Measurements from ENCODE around the gene GPR55. TPM values are rescaled to one million over a fixed set of nuclear protein-coding genes. Genes with fewer than 3 reads are reported as not detected.

Gene GPR55
- polyA plus RNA-seq, 1 donor, result 0.63 TPM

DNA sequence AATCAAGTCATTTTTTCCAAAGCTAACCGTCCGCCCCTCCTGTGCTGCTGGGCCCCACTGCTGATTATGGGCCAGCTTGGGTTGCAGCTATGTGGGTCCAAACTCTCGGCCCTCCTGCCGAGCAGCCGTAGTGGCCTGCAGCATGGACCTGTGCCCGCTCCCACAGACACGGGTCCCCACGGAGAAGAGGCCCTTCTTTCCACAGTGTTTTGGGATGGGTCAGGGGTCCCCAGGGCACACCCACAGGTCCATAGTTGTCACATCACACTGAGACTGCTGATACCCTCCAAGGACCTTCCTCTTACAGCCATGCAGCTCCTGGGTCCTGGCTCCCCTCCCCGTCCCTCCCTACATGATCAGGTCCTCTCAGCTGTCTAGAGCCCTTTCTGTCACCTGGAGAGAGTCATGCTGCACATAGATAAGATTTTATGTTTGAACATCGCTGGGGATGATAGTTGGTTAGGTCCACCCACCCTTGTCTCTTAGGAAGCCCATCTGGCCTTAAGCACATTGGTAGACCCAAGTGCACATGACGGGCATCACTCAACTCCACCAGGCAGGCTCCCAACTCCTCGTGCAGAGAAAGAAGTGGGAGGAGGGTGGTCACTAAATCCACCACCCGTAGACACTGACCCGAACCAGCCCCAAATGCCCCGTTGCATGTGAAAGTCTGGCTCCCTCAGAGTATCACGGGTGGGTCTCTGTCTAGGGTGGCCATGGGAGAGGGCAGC, 17.5 kb downstream of the GPR55 start:
- WGBS (ENCODE audit: insufficient coverage, low lambda C conversion rate), result no CpG with 5 or more reads among the region's 16 CpGs
- Histone ChIP-seq H3K36me3 (ENCODE audit: control insufficient read depth, insufficient read depth, low read length) (no peaks in the 10 kb centered on the region), H3K4me1 (ENCODE audit: control insufficient read depth, insufficient read depth, low read length) (no peaks in the 10 kb centered on the region), H3K4me3 (ENCODE audit: low read length) (no peak overlapping the region), H3K27me3 (ENCODE audit: control insufficient read depth, insufficient read depth, low read length) (peaks cover 3% of the 10 kb centered on the region), H3K9me3 (ENCODE audit: control insufficient read depth, low read depth, low read length) (no peaks in the 10 kb centered on the region), H3K27ac (ENCODE audit: low read length) (no peak overlapping the region)
- DNase-seq, result no peak

DNA sequence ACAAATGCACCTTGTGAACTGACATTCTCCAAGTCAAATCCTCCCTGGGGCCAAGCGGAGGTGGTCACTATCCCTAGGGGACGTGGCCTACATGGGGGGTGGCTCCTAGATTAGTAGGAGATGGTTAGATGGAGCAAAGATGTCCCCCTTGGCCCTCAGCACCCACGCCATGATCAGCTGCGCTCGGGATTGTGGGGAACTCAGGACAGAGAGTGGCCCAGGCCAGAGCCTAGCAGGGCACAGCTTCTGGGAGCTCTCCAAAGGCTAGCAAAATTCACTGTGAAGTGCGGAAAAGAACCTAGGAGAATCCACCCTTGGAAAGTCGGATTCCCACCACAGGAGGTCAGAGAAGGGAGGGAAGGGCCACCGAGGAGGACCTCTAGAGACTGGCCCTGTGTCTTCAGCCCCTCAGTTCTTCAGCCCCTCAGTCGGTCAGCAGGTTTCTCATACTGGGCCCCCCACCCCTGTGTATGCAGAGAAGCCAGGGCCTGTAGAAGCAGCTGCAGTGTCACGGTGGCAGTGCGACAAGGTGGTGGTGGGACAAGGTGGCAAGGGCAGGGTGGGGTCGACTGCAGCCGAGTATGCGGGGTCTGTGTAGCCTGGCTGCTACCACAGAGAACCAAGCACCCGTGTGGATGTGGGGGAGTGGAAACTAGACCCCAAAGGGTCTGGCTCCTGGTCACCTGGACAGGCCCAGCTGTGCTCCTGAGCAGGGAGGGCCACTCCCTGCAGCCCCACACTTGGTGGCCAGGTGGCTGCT, 18.4 kb downstream of the GPR55 start:
- Histone ChIP-seq H3K27ac (ENCODE audit: low read length) (no peak overlapping the region), H3K9me3 (ENCODE audit: control insufficient read depth, low read depth, low read length) (no peaks in the 10 kb centered on the region), H3K36me3 (ENCODE audit: control insufficient read depth, insufficient read depth, low read length) (no peaks in the 10 kb centered on the region), H3K4me1 (ENCODE audit: control insufficient read depth, insufficient read depth, low read length) (no peaks in the 10 kb centered on the region), H3K27me3 (ENCODE audit: control insufficient read depth, insufficient read depth, low read length) (peaks cover 2% of the 10 kb centered on the region), H3K4me3 (ENCODE audit: low read length) (no peak overlapping the region)
- no peak for DNase-seq
- WGBS (ENCODE audit: insufficient coverage, low lambda C conversion rate), result no CpG with 5 or more reads among the region's 15 CpGs

DNA sequence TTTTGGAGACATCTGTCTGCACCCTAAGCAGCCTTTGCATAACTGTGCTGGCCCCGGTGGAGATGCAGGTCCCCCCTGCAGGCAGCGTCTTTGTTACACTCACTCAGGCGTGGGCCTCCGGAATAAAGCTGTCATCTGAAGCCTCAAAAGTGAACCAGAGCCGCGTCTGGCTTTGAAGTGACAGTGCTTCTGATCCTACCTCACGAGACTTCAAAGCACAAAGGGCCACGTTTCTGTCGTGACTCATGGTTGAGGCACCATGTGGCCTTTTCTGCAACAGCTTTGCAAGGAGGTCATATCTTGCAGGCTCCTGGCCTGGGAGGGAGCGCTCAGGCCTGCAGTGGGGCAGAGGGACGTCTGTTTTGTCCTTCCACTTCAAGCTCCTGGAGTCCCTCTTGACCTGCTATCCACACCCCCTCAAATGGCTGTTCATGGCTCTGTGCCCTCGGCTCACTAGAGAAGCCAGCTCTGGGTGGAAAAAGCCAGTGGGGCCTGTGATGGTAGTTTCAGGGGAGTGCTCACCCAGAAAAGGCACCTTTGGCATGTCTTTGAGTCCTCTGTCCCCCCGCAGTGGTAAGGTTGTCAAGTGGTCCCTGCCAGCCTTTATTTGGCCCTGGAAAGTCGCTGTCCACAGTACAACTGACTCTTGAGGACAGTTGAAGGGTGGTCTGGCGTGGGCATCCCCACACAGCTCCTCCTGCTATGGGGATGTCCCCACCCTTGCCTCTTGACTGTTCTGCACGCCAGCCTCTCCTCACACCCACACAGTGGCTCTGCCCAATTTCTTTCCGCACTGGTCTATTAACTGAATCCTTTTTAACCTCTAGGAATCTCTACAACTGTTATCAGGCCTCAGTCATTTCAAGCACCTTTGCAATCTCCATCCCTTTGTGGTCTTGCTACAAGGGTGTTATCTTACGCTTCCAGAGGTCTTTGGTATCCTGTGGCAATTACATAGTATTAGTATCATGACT, 19.3 kb downstream of the GPR55 start:
- Histone ChIP-seq H3K36me3 (ENCODE audit: control insufficient read depth, insufficient read depth, low read length) (no peaks in the 10 kb centered on the region), H3K9me3 (ENCODE audit: control insufficient read depth, low read depth, low read length) (no peaks in the 10 kb centered on the region), H3K27ac (ENCODE audit: low read length) (no peak overlapping the region), H3K4me1 (ENCODE audit: control insufficient read depth, insufficient read depth, low read length) (no peaks in the 10 kb centered on the region), H3K4me3 (ENCODE audit: low read length) (no peak overlapping the region), H3K27me3 (ENCODE audit: control insufficient read depth, insufficient read depth, low read length) (no peaks in the 10 kb centered on the region)
- no peak for DNase-seq
- 50% methylated on average over 2 of the region's 18 CpGs for WGBS (ENCODE audit: insufficient coverage, low lambda C conversion rate)

DNA sequence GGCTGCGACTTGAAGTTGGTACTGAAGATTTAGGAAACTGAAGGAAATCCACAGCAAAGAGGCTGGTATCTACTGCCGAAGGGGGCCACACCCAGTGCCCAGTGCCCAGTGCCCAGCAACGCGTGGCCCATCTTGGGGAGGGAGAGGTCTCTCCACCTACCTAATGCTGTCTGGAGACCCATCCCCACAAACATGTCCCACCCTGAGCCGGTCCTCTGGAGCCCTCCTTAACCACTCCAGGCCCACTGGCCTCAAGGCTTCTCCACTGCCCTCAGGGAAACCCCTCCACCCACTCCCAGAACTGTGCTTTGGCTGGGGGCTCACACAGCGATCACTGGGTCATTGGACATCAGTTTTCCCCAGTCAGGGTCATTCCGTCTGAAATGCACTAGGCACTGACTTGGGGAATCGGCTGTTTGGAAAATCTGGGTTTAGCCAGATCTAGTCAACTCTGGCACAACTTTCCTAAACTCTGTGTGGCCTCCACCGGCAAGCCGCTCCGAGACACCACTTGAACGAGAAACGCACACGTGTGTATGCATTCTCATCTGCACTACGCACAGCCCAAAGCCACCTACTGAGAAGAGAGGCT, 20.1 kb downstream of the GPR55 start:
- WGBS (ENCODE audit: insufficient coverage, low lambda C conversion rate), result no CpG with 5 or more reads among the region's 15 CpGs

DNA sequence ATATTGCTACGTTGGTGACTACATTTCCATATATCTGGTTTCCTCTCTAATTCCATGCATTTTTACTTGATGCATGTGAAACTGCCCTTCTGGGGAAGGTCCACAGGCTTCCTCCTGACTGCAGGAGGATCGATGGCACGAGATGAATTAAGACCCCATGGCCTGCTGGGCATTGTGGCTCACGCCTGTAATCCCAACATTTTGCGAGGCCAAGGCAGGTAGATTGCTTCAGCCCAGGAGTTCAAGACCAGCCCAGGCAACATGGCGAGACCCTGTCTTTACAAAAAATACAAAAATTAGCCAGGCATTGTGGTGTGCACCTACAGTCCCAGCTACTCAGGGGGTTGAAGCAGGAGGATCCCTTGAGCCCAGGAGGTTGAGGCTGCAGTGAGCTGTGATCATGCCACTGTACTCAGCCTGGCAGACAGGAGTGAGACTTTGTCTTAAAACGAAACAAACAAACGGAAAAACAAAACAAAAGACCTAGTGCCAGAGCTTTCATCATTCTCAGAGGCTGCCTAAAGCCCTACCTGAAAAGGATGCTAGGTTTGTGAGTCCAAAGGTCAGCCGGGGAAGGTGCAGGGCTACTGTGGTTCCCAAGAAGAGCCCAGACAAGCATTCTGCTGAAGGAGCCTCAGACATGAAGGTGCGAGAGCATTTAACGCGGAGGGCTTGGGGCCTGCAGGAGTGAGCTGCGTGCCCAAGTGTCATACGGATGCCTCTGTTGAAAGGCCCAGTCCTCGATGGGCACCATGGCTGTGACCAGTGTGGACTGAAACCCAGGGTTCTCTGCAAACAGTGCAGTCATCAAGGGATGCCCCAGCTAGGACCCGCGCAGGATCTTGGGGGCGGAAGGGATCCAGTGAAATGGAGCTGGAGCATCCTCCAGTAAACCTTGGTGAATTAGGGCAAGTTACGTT, 21.6 kb downstream of the GPR55 start:
- no peaks in the 10 kb centered on the region for H3K36me3 ChIP-seq (ENCODE audit: control insufficient read depth, insufficient read depth, low read length)
- H3K4me1 ChIP-seq (ENCODE audit: control insufficient read depth, insufficient read depth, low read length), result no peaks in the 10 kb centered on the region
- WGBS (ENCODE audit: insufficient coverage, low lambda C conversion rate), result 67% methylated on average over 1 of the region's 19 CpGs
- H3K9me3 ChIP-seq (ENCODE audit: control insufficient read depth, low read depth, low read length), result no peaks in the 10 kb centered on the region
- H3K27ac ChIP-seq (ENCODE audit: low read length), result no peak overlapping the region
- H3K27me3 ChIP-seq (ENCODE audit: control insufficient read depth, insufficient read depth, low read length), result no peaks in the 10 kb centered on the region
- no peak overlapping the region for H3K4me3 ChIP-seq (ENCODE audit: low read length)
- DNase-seq, result no peak

More for the DNA sequence above, 20.1 kb downstream of the GPR55 start:
- H3K4me3 ChIP-seq (ENCODE audit: low read length), result no peak overlapping the region
- H3K36me3 ChIP-seq (ENCODE audit: control insufficient read depth, insufficient read depth, low read length), result no peaks in the 10 kb centered on the region
- no peaks in the 10 kb centered on the region for H3K9me3 ChIP-seq (ENCODE audit: control insufficient read depth, low read depth, low read length)
- DNase-seq, result no peak
- H3K27ac ChIP-seq (ENCODE audit: low read length), result no peak overlapping the region
- H3K27me3 ChIP-seq (ENCODE audit: control insufficient read depth, insufficient read depth, low read length), result no peaks in the 10 kb centered on the region
- no peaks in the 10 kb centered on the region for H3K4me1 ChIP-seq (ENCODE audit: control insufficient read depth, insufficient read depth, low read length)

DNA sequence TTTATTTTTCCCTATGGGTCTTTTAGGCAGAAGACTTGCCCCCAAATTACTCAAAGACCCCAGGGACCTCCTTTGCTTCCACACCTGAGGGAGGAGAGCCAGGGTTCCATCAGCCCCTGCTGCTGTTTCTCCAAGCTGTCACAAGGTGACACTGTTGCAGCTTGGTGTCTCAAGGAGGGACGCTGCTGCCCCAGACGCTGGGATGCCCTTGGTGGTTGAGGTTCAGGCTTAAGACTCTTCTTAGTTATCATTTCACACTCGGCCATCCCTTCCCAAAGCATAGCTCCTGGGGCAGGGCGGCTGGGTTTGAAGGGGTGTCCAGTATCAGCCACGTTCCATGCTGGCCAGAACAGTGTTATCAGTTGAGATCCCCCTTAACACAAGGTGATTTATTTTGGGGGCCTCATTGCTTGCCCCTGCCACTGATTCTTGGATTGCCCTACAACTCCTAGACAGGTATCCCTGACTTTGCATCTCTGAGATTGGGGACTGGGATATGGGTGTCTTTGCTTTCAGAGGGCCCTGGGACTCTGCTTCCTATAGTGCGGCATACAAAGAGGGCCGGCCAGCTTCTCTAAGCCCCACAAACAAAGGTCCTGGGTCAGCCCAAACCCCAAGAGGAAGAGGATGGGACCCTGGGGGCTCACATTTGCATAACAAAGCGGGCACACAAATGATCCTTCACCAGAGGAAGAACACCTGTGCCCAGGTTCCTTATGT, 22.7 kb downstream of the GPR55 start:
- H3K4me1 ChIP-seq (ENCODE audit: control insufficient read depth, insufficient read depth, low read length), result no peaks in the 10 kb centered on the region
- no CpG with 5 or more reads among the region's 8 CpGs for WGBS (ENCODE audit: insufficient coverage, low lambda C conversion rate)
- H3K9me3 ChIP-seq (ENCODE audit: control insufficient read depth, low read depth, low read length), result no peaks in the 10 kb centered on the region
- no peak overlapping the region for H3K4me3 ChIP-seq (ENCODE audit: low read length)
- no peaks in the 10 kb centered on the region for H3K27me3 ChIP-seq (ENCODE audit: control insufficient read depth, insufficient read depth, low read length)
- no peak overlapping the region for H3K27ac ChIP-seq (ENCODE audit: low read length)
- peak; percentile 51 to 54 for DNase-seq
- H3K36me3 ChIP-seq (ENCODE audit: control insufficient read depth, insufficient read depth, low read length), result no peaks in the 10 kb centered on the region

DNA sequence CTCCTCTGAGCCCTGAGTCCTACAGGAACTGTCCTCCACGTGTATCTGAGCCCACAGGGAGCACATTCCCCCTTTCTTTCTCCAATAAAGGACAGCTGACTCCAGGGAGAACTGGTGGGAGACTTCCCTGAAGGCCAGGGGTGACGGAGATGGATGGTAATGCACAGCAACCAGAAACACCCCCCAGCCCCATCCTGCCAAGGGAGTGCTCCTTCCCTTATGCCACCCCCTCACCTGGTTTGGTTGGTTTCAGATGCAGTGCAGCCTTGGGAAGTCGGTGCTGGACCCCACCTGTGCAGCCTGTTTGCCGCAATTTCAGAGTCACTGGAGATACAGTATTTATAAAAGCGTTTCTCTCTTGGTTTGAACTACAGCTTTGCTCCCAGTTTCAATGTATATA, 24.0 kb downstream of the GPR55 start:
- whole genome bisulfite sequencing (ENCODE audit: insufficient coverage, low lambda C conversion rate), result no CpG with 5 or more reads among the region's 5 CpGs
- H3K9me3 ChIP-seq (ENCODE audit: control insufficient read depth, low read depth, low read length), result no peaks in the 10 kb centered on the region
- peaks cover 3% of the 10 kb centered on the region for H3K4me1 ChIP-seq (ENCODE audit: control insufficient read depth, insufficient read depth, low read length)
- no peak overlapping the region for H3K27ac ChIP-seq (ENCODE audit: low read length)
- no peak for DNase-seq
- no peaks in the 10 kb centered on the region for H3K27me3 ChIP-seq (ENCODE audit: control insufficient read depth, insufficient read depth, low read length)
- no peaks in the 10 kb centered on the region for H3K36me3 ChIP-seq (ENCODE audit: control insufficient read depth, insufficient read depth, low read length)
- no peak overlapping the region for H3K4me3 ChIP-seq (ENCODE audit: low read length)

DNA sequence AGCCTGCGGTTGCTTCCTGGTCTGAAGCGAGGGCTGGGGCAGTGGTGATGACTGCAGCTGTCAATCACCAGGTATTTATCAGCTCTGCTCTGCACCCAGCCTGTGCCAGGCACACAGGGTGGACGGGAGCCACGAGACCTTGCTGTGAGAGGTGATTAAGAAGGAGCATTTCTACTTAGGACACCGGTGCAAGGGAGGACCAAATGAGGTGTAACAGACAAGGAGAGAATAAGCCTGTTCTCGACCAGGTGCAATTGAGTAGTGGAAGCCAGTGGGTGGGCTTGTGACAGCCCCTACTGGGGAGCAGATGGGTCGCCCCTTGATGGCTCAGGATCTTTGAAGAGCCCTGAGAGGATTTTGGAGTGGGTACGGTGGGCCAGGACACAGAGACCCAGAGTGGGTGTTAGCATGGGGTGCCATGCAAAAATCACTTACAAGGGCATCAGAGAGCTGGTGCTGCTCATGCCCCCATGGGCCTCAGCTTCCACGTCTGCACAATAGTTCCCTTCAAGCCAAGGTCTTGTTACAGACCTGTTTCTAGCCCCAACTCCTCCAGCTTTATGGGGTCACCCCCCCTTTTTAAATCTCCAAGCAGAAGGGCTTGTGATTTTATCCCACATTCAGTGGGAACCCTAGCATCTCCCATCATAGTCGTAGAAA, 24.6 kb downstream of the GPR55 start:
- Histone ChIP-seq H3K9me3 (ENCODE audit: control insufficient read depth, low read depth, low read length) (no peaks in the 10 kb centered on the region), H3K27ac (ENCODE audit: low read length) (no peak overlapping the region), H3K4me1 (ENCODE audit: control insufficient read depth, insufficient read depth, low read length) (peaks cover 8% of the 10 kb centered on the region), H3K36me3 (ENCODE audit: control insufficient read depth, insufficient read depth, low read length) (no peaks in the 10 kb centered on the region), H3K27me3 (ENCODE audit: control insufficient read depth, insufficient read depth, low read length) (no peaks in the 10 kb centered on the region), H3K4me3 (ENCODE audit: low read length) (no peak overlapping the region)
- 40% methylated on average over 1 of the region's 10 CpGs for WGBS (ENCODE audit: insufficient coverage, low lambda C conversion rate)
- DNase-seq, result no peak
